Stomach (tissue), 9 donors: ENCODE results near the gene CCDC191. TPM values are rescaled to one million over a fixed set of nuclear protein-coding genes. Genes with fewer than 3 reads are reported as not detected.

Experiments used
- DNase-seq, 2 donors: peaks; one replicate each; pipeline versions ENCODE4 v3.0.0 to v3.0.0-alpha.2; 2013 to 2019
- H3K27ac ChIP-seq, 5 donors: fragments of 200-600 bp in 4 of 5; sonication (generic) in 4 of 5; one replicate each; pipeline ENCODE4 v1.5.1; 2013 to 2019; ENCODE audit warnings: mild to moderate bottlenecking in 1 of 5, moderate library complexity in 1 of 5
- H3K27me3 ChIP-seq, 3 donors: fragments of 200-600 bp; sonication (generic); one replicate each; pipeline ENCODE4 v1.5.1; 2017 to 2019; ENCODE audit warnings: mixed run types in 1 of 3
- H3K36me3 ChIP-seq, 4 donors: fragments of 200-600 bp; sonication (generic); 1 replicate in 3 of 4; 2 replicates in 1 of 4; pipeline ENCODE4 v1.5.1; 2016 to 2019
- H3K4me1 ChIP-seq, 4 donors: fragments of 200-600 bp; sonication (generic); one replicate each; pipeline ENCODE4 v1.5.1; 2016 to 2019
- H3K4me3 ChIP-seq, 4 donors: fragments of 200-600 bp; sonication (generic) in 3 of 4; one replicate each; pipeline ENCODE4 v1.5.1; 2016 to 2019; ENCODE audit warnings: mild to moderate bottlenecking in 1 of 4
- H3K9me3 ChIP-seq, 4 donors: fragments of 200-600 bp; sonication (generic); one replicate each; pipeline ENCODE4 v1.5.1; 2016 to 2019
- EP300 ChIP-seq: sonication (generic); formaldehyde crosslinking; IDR thresholded peaks from one replicate; pipeline ENCODE4 v1.6.1; 2017; ENCODE audit warnings: antibody characterized with exemption
- POLR2A ChIP-seq, 4 donors: fragments of 450-650 bp; IDR thresholded peaks; one replicate each; pipeline ENCODE4 v1.6.1; 2016; ENCODE audit warnings: antibody characterized with exemption in 4 of 4, control low read depth in 2 of 4, mild to moderate bottlenecking in 1 of 4, moderate library complexity in 1 of 4
- POLR2AphosphoS5 ChIP-seq, 3 donors: sonication (generic); formaldehyde crosslinking; IDR thresholded peaks; one replicate each; pipeline ENCODE4 v1.6.1; 2016; ENCODE audit warnings: antibody characterized with exemption in 3 of 3
- WGBS, 5 donors: extraction: QIAGEN DNeasy Blood & Tissue Kit in 3 of 5; methylation state at CpG; one replicate each; pipeline versions ENCODE4 v1.1.5 to v1.1.7; 2013 to 2018; 5-methylcytosine and 5-hydroxymethylcytosine counted together
- intact Hi-C: fragments of 100-400 bp; cut with DNase I; formaldehyde crosslinking; loops from one replicate; pipeline ENCODE4 v1.15.1; 2023; ENCODE audit warnings: low total_unique reads
- polyA plus RNA-seq, 3 donors: library from polyadenylated mRNA; stranded (reverse); fragments of 200-250 nt; gene quantifications; one replicate each; pipeline ENCODE4 v1.2.3, GENCODE V29; 2013
- total RNA-seq, 5 donors: library from RNA; depleted of rRNA; stranded (reverse); fragments of >200 nt; gene quantifications; one replicate each; pipeline versions ENCODE4 v1.1.0 to v1.2.3, GENCODE V29; 2014 to 2016
- TF ChIP-seq, protein P1 (sequence below), 7 experiments: fragments of 450-650 bp in 4 of 7; fragments of 200-600 bp in 3 of 7; sonication (generic) in 3 of 7; IDR thresholded peaks; one replicate each; pipeline ENCODE4 v1.5.1; 2016 to 2019; ENCODE audit warnings: antibody characterized with exemption in 7 of 7, control low read depth in 2 of 7, mild to moderate bottlenecking in 1 of 7
- donor health status: healthy with polysubstance abuse.
- donor health status: Bipolar disorder and iron deficiency.
- donor health status: healthy.

Gene CCDC191
- total and polyA plus RNA-seq, 8 donors: 1.4 to 21.0 (median 3.8) TPM

DNA sequence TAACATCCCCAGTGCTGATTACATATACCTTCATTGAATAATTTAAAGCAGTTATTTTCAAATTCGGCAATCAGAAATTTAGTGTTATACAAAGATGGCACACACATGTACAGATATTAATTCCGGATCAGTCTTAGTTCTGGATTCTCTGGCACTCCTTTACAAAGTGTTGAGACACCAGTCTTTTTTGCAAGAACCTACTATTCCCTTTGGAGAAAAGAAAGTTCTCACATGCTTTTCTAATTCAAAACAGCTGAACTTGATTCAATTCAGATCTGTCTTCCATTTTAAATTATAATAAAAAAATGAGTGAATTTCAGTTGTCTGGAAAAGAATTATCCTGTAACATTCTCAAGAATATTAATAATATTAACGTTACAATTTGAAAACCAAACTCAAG, 20.4 kb downstream of the CCDC191 start:
- H3K27me3 ChIP-seq: no peaks in the 10 kb centered on the region
- H3K4me1 ChIP-seq: no peaks in the 10 kb centered on the region
- TF ChIP-seq POLR2AphosphoS5 (IDR thresholded peaks at IDR 0.05) (no peak), POLR2A (IDR thresholded peaks at IDR 0.05) (no peak), EP300 (no peak)
- TF ChIP-seq, protein P1, sequence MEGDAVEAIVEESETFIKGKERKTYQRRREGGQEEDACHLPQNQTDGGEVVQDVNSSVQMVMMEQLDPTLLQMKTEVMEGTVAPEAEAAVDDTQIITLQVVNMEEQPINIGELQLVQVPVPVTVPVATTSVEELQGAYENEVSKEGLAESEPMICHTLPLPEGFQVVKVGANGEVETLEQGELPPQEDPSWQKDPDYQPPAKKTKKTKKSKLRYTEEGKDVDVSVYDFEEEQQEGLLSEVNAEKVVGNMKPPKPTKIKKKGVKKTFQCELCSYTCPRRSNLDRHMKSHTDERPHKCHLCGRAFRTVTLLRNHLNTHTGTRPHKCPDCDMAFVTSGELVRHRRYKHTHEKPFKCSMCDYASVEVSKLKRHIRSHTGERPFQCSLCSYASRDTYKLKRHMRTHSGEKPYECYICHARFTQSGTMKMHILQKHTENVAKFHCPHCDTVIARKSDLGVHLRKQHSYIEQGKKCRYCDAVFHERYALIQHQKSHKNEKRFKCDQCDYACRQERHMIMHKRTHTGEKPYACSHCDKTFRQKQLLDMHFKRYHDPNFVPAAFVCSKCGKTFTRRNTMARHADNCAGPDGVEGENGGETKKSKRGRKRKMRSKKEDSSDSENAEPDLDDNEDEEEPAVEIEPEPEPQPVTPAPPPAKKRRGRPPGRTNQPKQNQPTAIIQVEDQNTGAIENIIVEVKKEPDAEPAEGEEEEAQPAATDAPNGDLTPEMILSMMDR (IDR thresholded peaks at IDR 0.05): no peak
- H3K4me3 ChIP-seq: no peak overlapping the region
- no peaks in the 10 kb centered on the region for H3K9me3 ChIP-seq
- peaks cover 0 to 68% (median 42%) of the 10 kb centered on the region in 4 donors for H3K36me3 ChIP-seq
- WGBS, 5 donors: 94 to 97% (median 95%) methylated on average over 3 of the region's 3 CpGs
- intact Hi-C loops: no loop called here
- H3K27ac ChIP-seq: no peak overlapping the region
- no peak for DNase-seq

DNA sequence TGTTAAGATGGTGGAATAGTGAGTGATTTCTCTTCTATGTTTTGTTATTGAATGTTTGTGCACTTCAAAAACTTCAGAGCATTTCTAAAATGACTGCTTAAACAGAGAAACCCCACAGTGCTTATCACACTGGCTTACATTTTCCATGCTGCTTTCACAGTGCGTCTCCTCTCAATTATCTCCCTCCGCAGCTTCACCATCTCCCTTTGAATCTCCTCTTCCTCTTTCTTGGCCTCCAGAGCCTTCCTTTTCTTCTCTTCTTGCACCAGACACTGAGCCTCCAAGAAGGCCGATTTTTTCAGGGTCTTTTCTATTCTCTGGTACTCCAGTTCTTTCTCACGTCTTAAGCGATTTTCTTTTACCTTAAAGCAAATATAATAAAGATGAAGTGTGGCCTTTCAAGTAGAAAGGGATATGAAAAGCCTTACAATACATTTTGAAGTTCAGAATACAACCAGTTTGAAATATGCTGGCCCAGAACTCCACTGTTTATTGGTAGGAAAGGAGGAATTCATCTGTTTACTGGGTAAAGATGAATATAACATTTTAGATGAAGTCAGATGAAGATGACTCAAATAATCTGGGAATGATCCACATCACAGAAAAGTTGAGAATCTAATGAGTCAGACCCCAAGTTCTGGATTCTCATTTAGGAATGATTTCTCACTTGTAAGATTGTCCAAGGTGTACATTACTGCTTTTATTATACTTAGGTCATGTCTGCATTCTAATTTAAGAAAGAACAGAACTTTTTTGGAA, 21.4 kb downstream of the CCDC191 start:
- 90 to 95% (median 93%) methylated on average over 5 of the region's 5 CpGs for WGBS, 5 donors
- no peaks in the 10 kb centered on the region for H3K9me3 ChIP-seq
- TF ChIP-seq, protein P1 (IDR thresholded peaks at IDR 0.05): no peak
- H3K4me3 ChIP-seq: no peak overlapping the region
- H3K4me1 ChIP-seq: no peaks in the 10 kb centered on the region
- intact Hi-C loops: no loop called here
- no peak for DNase-seq
- H3K27me3 ChIP-seq: no peaks in the 10 kb centered on the region
- peaks cover 0 to 66% (median 41%) of the 10 kb centered on the region in 4 donors for H3K36me3 ChIP-seq
- H3K27ac ChIP-seq: no peak overlapping the region

DNA sequence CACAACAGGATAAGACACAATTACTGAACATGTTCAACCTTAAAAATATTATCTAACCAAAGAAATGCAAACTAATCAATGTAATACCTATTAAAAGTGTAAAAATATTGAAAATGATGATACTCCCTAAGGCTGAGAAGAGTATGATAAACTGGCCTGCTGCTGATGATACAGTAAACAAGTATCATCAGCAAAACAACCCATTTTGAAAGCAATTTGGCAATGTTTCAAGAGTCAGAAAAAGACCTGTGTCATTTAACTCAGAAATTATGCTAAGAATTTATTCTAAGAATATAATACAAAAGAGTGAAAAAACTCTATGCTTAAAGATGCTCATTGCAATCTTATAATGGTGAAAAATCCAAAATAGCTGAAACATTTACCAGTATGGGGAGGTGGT, 22.1 kb downstream of the CCDC191 start:
- Histone ChIP-seq H3K4me1 (no peaks in the 10 kb centered on the region), H3K36me3 (peaks cover 0 to 58% (median 41%) of the 10 kb centered on the region in 4 donors), H3K4me3 (no peak overlapping the region), H3K9me3 (no peaks in the 10 kb centered on the region), H3K27me3 (no peaks in the 10 kb centered on the region), H3K27ac (no peak overlapping the region)
- intact Hi-C loops: no loop called here
- no peak for DNase-seq
- TF ChIP-seq EP300 (no peak), POLR2A (IDR thresholded peaks at IDR 0.05) (no peak), POLR2AphosphoS5 (IDR thresholded peaks at IDR 0.05) (no peak)
- TF ChIP-seq, protein P1 (IDR thresholded peaks at IDR 0.05): no peak

DNA sequence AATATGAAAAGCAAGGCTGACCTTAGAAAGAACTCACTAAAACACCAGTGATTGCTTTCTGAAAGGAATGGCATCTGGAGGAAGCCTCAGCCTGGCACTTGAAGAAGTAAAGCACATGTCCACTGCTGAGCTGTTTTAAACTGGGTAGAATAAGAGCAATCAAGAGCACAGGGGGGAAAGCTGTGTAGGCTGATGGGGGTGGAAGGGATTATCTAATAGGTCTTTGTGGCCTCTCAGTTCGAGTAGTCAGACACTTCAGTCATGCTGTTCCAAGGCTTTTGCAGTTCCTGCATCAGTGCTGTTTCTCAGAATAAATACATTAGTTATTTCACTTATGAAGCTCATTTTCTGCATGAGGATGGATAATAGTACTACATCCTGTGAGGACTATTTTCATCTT, 22.6 kb downstream of the CCDC191 start:
- Histone ChIP-seq H3K27ac (no peak overlapping the region), H3K9me3 (no peaks in the 10 kb centered on the region), H3K4me1 (no peaks in the 10 kb centered on the region), H3K36me3 (peaks cover 0 to 53% (median 41%) of the 10 kb centered on the region in 4 donors), H3K27me3 (no peaks in the 10 kb centered on the region), H3K4me3 (no peak overlapping the region)
- no peak for DNase-seq
- intact Hi-C loops: no loop called here
- TF ChIP-seq EP300 (no peak), POLR2AphosphoS5 (IDR thresholded peaks at IDR 0.05) (no peak), POLR2A (IDR thresholded peaks at IDR 0.05) (no peak)
- TF ChIP-seq, protein P1 (IDR thresholded peaks at IDR 0.05): no peak
- 58 to 87% (median 73%) methylated on average over 1 of the region's 1 CpG for WGBS, 5 donors
